ENCODE results near the gene NABP1.

Gene NABP1

DNA sequence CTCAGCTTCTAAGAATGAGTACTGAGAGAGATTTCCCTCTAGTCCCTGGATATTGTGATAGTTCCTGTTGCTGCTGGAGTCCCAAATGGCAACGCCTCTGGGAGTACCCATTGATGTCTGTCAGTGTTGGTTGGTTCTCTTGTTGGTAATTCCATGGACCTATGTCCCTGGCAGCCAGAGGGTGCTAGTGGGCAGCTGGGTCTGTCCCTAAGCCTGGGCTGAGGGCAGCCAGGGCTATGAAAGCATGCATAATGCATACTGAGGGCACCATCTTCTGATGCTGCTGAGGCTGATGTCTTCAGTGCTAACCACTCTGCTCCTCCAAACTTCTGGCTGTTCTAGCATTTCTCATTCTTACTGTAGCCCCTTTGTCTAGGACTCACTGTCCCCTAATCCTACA is 35.9 kb downstream of the NABP1 start:
- DNase-seq, result no peak

DNA sequence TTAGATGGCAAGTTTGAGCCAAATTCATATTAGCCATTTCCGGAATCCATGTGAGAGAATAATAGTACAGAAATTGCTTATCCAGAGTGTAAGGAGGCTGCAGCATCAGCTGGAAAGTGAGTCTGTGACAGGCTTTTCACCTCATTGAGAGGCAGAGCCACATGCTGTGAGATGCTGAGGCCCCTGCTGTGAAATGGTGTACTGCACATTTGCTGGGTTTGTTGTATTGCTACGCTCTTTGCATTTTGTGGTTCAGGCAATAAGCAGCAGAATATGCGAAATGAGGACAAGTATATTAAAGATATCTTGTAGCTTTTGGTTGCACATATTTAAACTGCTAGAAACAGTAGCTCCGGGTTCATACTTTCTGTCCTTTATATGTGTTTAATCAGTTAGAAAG is 37.0 kb downstream of the NABP1 start:
- DNase-seq, result no peak

DNA sequence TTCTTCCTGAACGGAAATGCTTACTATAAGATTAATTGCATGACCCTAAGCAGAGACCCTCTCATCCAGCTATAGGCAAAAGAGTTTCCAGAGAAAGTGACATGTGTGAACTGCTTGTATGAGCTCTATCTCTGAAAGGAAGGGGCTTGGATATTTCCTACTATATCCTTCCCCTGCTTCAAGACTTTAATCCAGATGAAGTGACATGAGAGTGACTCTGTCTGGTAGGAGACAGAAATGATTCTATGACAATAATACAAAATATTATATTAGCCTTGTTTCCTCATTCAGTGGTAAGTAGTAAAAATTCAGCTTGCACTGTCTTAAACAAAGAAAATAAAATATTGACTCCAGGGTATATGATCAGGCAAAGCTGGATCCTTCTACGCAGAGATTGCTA is 37.5 kb downstream of the NABP1 start:
- no peak for DNase-seq

DNA sequence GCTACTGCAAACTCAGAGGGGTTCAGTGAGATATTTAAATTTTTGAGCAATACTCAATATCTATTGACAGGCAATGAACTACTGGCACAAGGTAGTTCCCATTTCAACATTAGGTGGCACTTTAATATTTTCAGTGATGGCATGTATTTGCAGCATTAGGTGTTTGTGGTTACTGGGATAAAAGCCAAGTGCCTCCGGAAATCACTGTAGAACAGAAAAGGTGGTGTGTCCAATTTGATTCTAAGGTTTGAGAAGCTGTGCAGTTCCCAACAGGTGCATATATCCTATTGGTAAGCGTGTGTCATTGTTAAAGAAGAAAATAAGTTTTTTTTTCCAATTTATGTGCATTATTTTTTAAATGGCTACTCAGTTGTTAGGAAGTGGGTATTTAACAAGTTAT is 41.3 kb downstream of the NABP1 start:
- no peak for DNase-seq

DNA sequence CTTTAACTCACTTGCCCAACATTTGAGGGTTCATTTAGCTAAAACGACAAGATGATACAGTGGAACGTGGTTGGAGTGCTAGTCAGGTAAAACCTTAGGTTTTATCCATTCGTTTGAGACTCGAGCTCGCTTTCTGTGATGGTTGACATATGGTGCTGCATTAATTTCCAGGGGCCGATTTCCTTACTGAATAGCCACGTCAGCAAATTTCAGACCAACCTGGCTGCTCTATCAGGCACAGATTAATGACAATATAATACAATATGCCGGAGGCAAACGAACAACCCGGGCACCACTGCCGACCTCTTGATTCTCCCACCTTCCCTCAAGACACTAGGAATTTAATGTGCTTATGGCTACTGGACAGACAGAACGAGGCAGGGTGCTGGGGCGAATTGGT is 42.0 kb downstream of the NABP1 start:
- DNase-seq, result no peak

DNA sequence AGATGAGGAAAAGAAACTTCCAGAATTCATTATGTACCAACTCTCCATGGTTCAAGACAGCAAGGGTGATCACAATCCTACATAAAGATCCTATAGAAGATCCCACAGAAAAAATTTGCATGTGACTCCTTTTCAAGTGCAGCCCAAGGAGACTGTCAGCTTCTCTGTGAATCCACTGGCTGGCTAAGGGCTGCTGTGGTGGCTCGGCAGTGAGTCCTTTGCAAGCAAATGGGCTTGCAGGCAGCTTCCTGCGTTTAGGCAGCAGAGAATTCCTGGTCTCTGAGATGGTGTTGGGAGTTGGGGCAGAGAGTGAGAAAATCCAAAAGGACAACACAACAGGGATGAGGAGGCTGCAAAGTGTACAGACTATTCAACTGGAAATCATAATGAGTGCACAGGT is 43.4 kb downstream of the NABP1 start:
- no peak for DNase-seq

DNA sequence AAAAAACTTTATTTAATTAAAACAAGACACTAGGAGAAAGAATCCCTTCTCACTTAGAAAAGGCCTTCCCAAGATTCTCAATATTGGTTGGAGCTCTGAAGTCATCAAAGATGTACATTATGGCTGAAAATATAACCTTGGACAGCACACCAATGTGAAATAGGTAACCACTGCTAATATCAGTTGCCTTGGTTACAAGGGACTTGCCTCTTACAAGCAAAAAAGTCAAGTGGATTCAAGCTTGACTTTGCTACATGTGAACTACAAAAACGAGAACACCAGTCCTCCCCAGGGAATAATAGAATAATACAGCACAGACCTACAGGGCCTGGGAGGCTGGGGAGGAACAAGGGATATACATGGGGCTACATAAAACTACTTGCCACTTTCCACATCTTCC is 46.1 kb downstream of the NABP1 start:
- DNase-seq, result no peak

DNA sequence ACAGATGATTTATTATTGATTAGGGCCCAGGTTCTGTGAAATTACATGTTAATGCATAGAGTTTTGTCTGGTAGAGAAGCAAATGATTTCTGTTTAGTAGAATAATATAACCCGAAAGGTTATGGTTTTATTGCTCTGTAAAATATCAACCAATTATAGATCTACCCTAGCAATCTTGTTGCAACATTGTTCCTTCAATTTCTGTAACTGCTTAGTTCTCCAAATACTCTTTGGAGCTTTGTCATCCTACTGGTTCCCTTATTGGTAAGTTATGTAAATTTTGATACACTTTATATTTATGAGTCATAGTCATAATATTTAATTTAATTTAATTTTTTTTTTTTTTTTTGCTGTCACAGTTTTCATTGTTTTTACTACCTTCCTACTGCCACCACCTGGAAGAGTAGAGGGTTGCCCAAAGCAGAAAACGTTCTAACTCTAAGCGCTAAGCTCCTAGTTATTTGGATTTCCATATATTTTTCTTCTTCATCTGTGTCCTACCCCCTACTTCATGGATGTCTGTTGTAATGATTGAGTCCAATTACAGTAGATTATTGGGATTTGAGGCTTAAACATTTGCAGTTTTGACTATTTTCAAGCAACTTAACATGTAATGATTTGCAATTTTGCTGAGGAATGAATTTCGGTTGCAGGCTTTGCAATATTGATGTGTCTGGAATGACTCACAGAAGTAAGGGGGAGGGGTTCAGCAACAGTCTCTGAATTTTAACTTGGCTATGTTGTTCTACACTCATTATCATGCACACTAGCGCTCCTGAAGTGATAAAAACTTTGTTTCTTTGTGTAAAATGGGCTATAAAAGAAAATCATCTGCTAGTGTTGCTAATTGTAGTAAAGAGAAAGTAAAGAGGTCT is 51.1 kb downstream of the NABP1 start:
- no peak for DNase-seq

DNA sequence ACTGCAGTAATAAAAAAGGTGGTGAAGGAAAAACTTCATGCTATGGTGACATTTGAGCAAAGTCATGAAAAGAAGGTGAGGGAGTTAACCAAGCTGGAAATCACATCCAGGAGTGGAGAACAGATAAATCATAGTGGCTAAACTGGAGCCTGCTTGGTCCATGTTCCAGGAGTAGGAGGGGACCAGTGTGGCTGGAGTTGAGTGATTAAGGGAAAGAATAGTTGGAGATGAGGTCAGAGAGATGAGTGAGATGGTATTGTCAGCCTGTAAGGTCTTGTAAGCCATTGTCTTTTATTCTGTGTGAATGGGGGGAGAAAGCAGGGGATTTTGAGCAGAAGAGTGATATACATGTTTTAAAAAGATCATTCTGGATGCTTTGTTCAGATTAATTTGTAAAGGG is 52.3 kb downstream of the NABP1 start:
- no peak for DNase-seq

Measured in T-helper 9 cell (primary cell).